HepG2 (cell line): ENCODE results near the gene MTA1. TPM values are rescaled to one million over a fixed set of nuclear protein-coding genes. Genes with fewer than 3 reads are reported as not detected.
A peak's percentile ranks its signal among the peaks of the same experiment; 100 is the strongest.

ENCODE experiments used
- HNRNPK ChIP-seq: fragments of 200-400 bp; formaldehyde crosslinking; IDR thresholded peaks from 2 replicates; pipeline ENCODE4 v1.6.1; 2018; ENCODE audit warnings: low read length, low read depth, moderate library complexity, mild to moderate bottlenecking; ENCODE audit not compliant: poor library complexity, severe bottlenecking
- HNRNPUL1 ChIP-seq: fragments of 200-400 bp; formaldehyde crosslinking; IDR thresholded peaks from 2 replicates; pipeline ENCODE4 v1.6.1; 2017; ENCODE audit warnings: low read depth, mild to moderate bottlenecking, low read length, moderate library complexity
- HOXA5 ChIP-seq: sonication (generic); formaldehyde crosslinking; IDR thresholded peaks from 2 replicates; pipeline ENCODE4 v1.4.0; 2020; ENCODE audit warnings: missing genetic modification reagents
- IRF2 ChIP-seq: IDR thresholded peaks from 2 replicates; pipeline ENCODE4 v1.6.1; 2018; ENCODE audit warnings: missing genetic modification reagents, missing compliant biosample characterization
- PAX8 ChIP-seq: sonication (generic); formaldehyde crosslinking; IDR thresholded peaks from 2 replicates; pipeline ENCODE4 v1.8.0; 2022; ENCODE audit warnings: mild to moderate bottlenecking, missing genetic modification reagents, borderline replicate concordance
- SUZ12 ChIP-seq: fragments of 150-350 bp; IDR thresholded peaks from 2 replicates; pipeline ENCODE4 v1.6.1; 2014; ENCODE audit warnings: low read depth, low read length
- ZBTB20 ChIP-seq: sonication (generic); formaldehyde crosslinking; IDR thresholded peaks from 2 replicates; pipeline ENCODE4 v1.8.1; 2023; ENCODE audit warnings: missing genetic modification reagents, low read depth, mild to moderate bottlenecking, borderline replicate concordance
- ZEB1 ChIP-seq: IDR thresholded peaks from 2 replicates; pipeline ENCODE4 v1.6.1; 2012; ENCODE audit warnings: mild to moderate bottlenecking, low read depth, inconsistent platforms; ENCODE audit not compliant: insufficient replicate concordance
- ZFP36L2 ChIP-seq: sonication (generic); formaldehyde crosslinking; IDR thresholded peaks from 2 replicates; pipeline ENCODE4 v1.4.0; 2020; ENCODE audit warnings: missing genetic modification reagents
- polyA plus RNA-seq, 8 experiments: library from polyadenylated mRNA; depleted of rRNA in 3 of 8; stranded (reverse) in 7 of 8; unstranded in 1 of 8; fragments of >200 nt; fragmentation: Illumina TruSeq in 4 of 8; extraction: Trizol in 4 of 8; gene quantifications; 2 replicates each; pipeline versions ENCODE4 v1.2.1 to v1.2.3, GENCODE V29; 2011 to 2016; ENCODE audit warnings: low read depth in 4 of 8, missing spikeins in 1 of 8, mixed read lengths in 1 of 8; ENCODE audit not compliant: insufficient read depth in 1 of 8
- total RNA-seq, 5 experiments: library from RNA; depleted of rRNA; stranded (reverse); fragments of >200 nt; fragmentation: Illumina TruSeq; extraction: Trizol; gene quantifications; 2 replicates each; pipeline ENCODE4 v1.2.3, GENCODE V29; 2016; ENCODE audit warnings: low read depth in 1 of 5
- TF ChIP-seq, protein P1 (sequence below): sonication (generic); formaldehyde crosslinking; IDR thresholded peaks from 2 replicates; pipeline ENCODE4 v1.8.1; 2023; ENCODE audit warnings: mild to moderate bottlenecking, missing genetic modification reagents
- TF ChIP-seq, protein P2 (sequence below): sonication (generic); formaldehyde crosslinking; conservative IDR thresholded peaks from 2 replicates; pipeline ENCODE4 v1.8.0; 2022; ENCODE audit warnings: low read depth, missing genetic modification reagents
- TF ChIP-seq, protein P3 (sequence below): sonication (generic); formaldehyde crosslinking; IDR thresholded peaks from 2 replicates; pipeline ENCODE4 v1.4.0; 2020; ENCODE audit warnings: missing genetic modification reagents
- TF ChIP-seq, protein P4 (sequence below): sonication (generic); formaldehyde crosslinking; IDR thresholded peaks from 2 replicates; pipeline ENCODE4 v1.5.0; 2020; ENCODE audit warnings: missing genetic modification reagents
- TF ChIP-seq, protein P5 (sequence below): sonication (generic); formaldehyde crosslinking; IDR thresholded peaks from 2 replicates; pipeline ENCODE4 v1.4.0; 2020; ENCODE audit warnings: missing genetic modification reagents
- TF ChIP-seq, protein P6 (sequence below): sonication (generic); formaldehyde crosslinking; IDR thresholded peaks from 2 replicates; pipeline ENCODE4 v1.4.0; 2020; ENCODE audit warnings: low read depth, mild to moderate bottlenecking, missing genetic modification reagents

MTA1 gene
- total and polyA plus RNA-seq, 2 of the 13 experiments (the other 11 are each of a cell fraction or from before 2014, with no cell fraction given), result 35.2 to 85.8 TPM

DNA sequence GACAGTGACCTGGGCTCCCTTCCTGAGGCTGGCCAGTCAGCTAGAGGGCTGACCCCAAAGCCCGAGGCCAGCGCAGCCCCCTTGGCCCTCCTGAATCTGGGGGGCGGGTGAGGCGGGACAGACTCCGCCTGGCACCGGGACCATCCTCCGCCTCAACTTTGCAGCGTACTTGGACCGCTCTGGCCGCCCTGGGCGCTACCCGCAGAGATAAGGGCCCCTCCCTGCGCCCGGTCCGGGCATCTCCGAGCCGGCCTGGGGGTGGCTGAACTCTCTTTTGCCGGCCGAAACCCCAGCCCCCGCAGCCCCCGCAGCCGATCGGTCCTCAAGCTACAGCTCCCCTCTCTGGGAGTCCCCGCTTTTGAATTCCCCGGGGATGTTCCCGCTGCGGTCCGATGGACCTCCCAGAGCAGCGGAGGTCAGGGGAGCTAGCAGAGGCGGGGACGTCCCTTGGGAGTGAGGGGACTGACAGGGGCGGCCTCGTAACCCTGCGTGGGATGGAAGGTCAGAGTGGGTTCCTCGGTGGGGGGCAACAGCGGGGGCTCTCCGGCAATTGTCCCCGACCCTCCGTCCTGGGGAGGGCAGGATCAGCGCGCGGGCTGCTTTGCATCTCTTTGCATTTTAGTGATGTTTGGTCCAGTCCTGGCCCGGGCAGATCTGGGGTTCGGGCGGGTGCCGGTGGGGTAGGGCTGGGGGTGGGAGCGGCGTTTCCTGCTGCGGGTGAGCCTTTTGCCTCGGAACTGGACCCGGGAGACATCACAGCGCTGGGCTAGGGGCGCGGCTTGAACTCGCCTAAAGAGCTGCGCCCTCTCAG, 66.7 kb downstream of the MTA1 start, which contains the start of gene CRIP1 (continued):
- TF ChIP-seq, protein P1, sequence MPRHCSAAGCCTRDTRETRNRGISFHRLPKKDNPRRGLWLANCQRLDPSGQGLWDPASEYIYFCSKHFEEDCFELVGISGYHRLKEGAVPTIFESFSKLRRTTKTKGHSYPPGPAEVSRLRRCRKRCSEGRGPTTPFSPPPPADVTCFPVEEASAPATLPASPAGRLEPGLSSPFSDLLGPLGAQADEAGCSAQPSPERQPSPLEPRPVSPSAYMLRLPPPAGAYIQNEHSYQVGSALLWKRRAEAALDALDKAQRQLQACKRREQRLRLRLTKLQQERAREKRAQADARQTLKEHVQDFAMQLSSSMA (CRISPR knock-in tag), result no peak
- no peak for TF ChIP-seq SUZ12
- peak; percentile 46 for TF ChIP-seq ZEB1
- no peak for TF ChIP-seq HNRNPUL1
- TF ChIP-seq, protein P2, sequence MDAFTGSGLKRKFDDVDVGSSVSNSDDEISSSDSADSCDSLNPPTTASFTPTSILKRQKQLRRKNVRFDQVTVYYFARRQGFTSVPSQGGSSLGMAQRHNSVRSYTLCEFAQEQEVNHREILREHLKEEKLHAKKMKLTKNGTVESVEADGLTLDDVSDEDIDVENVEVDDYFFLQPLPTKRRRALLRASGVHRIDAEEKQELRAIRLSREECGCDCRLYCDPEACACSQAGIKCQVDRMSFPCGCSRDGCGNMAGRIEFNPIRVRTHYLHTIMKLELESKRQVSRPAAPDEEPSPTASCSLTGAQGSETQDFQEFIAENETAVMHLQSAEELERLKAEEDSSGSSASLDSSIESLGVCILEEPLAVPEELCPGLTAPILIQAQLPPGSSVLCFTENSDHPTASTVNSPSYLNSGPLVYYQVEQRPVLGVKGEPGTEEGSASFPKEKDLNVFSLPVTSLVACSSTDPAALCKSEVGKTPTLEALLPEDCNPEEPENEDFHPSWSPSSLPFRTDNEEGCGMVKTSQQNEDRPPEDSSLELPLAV (CRISPR knock-in tag), result no peak
- TF ChIP-seq, protein P3, sequence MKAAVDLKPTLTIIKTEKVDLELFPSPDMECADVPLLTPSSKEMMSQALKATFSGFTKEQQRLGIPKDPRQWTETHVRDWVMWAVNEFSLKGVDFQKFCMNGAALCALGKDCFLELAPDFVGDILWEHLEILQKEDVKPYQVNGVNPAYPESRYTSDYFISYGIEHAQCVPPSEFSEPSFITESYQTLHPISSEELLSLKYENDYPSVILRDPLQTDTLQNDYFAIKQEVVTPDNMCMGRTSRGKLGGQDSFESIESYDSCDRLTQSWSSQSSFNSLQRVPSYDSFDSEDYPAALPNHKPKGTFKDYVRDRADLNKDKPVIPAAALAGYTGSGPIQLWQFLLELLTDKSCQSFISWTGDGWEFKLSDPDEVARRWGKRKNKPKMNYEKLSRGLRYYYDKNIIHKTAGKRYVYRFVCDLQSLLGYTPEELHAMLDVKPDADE (CRISPR knock-in tag), result no peak
- no peak for TF ChIP-seq PAX8 (CRISPR knock-in tag)
- TF ChIP-seq ZFP36L2 (CRISPR knock-in tag), result no peak
- peak; percentile 10 for TF ChIP-seq HNRNPK
- no peak for TF ChIP-seq HOXA5 (CRISPR knock-in tag)
- TF ChIP-seq ZBTB20 (CRISPR knock-in tag), result no peak
- TF ChIP-seq, protein P4, sequence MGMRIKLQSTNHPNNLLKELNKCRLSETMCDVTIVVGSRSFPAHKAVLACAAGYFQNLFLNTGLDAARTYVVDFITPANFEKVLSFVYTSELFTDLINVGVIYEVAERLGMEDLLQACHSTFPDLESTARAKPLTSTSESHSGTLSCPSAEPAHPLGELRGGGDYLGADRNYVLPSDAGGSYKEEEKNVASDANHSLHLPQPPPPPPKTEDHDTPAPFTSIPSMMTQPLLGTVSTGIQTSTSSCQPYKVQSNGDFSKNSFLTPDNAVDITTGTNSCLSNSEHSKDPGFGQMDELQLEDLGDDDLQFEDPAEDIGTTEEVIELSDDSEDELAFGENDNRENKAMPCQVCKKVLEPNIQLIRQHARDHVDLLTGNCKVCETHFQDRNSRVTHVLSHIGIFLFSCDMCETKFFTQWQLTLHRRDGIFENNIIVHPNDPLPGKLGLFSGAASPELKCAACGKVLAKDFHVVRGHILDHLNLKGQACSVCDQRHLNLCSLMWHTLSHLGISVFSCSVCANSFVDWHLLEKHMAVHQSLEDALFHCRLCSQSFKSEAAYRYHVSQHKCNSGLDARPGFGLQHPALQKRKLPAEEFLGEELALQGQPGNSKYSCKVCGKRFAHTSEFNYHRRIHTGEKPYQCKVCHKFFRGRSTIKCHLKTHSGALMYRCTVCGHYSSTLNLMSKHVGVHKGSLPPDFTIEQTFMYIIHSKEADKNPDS, result no peak
- TF ChIP-seq, protein P5, sequence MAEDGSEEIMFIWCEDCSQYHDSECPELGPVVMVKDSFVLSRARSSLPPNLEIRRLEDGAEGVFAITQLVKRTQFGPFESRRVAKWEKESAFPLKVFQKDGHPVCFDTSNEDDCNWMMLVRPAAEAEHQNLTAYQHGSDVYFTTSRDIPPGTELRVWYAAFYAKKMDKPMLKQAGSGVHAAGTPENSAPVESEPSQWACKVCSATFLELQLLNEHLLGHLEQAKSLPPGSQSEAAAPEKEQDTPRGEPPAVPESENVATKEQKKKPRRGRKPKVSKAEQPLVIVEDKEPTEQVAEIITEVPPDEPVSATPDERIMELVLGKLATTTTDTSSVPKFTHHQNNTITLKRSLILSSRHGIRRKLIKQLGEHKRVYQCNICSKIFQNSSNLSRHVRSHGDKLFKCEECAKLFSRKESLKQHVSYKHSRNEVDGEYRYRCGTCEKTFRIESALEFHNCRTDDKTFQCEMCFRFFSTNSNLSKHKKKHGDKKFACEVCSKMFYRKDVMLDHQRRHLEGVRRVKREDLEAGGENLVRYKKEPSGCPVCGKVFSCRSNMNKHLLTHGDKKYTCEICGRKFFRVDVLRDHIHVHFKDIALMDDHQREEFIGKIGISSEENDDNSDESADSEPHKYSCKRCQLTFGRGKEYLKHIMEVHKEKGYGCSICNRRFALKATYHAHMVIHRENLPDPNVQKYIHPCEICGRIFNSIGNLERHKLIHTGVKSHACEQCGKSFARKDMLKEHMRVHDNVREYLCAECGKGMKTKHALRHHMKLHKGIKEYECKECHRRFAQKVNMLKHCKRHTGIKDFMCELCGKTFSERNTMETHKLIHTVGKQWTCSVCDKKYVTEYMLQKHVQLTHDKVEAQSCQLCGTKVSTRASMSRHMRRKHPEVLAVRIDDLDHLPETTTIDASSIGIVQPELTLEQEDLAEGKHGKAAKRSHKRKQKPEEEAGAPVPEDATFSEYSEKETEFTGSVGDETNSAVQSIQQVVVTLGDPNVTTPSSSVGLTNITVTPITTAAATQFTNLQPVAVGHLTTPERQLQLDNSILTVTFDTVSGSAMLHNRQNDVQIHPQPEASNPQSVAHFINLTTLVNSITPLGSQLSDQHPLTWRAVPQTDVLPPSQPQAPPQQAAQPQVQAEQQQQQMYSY (CRISPR knock-in tag), result no peak
- TF ChIP-seq IRF2 (CRISPR knock-in tag), result 0 out of 2 replicates have a peak, but pooled peaks have one; percentile 3
- TF ChIP-seq, protein P6, sequence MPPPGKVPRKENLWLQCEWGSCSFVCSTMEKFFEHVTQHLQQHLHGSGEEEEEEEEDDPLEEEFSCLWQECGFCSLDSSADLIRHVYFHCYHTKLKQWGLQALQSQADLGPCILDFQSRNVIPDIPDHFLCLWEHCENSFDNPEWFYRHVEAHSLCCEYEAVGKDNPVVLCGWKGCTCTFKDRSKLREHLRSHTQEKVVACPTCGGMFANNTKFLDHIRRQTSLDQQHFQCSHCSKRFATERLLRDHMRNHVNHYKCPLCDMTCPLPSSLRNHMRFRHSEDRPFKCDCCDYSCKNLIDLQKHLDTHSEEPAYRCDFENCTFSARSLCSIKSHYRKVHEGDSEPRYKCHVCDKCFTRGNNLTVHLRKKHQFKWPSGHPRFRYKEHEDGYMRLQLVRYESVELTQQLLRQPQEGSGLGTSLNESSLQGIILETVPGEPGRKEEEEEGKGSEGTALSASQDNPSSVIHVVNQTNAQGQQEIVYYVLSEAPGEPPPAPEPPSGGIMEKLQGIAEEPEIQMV (CRISPR knock-in tag), result peak; percentile 99
